Measurements from ENCODE around the gene SDK2.

The SDK2 gene

DNA sequence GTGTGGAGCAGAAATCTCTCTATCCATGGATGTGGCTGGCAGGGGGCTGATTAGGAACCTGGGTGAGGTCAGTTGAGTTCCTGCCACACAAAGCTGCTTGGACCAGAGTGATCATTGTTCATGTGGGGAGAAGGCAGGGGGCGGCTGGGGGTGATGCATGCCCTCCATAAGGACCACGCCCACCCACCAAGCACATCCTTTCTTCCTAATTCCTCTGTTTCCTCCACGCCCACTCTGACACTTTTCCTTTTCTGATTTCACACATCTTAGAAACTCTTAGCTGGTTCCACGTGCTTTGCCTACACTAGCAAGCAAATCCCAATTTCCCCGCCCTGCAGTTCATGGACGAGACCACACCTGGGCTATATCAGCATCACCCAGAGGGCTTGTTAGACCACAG lies 108.5 kb downstream of the SDK2 start:
- no peak for DNase-seq (ENCODE audit: low spot score)

- DNase-seq (ENCODE audit: low spot score): no peak
Measured at GRCh38 chr17:73534209-73534909, 109.9 kb downstream of the SDK2 start.

DNA sequence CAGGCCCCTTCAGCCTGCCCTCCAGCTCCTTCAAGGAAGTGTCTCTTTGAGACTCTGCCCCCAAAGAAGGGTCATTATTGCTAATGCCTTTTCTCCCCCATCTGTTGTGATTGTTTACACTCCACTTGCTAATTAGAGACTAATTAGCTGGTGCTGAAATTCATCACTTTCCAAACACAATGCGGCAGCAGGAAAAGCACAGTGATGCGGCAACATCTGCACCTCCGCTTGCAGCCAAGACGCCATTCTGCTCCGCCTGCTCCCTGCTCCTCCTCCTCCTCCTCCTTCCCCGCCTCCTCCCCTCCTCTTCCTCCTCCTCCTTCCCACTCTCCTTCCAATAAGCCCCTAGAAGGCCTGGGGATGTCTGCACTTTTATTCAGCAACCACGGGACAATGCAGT lies 110.5 kb downstream of the SDK2 start:
- no peak for DNase-seq (ENCODE audit: low spot score)

- DNase-seq (ENCODE audit: low spot score): no peak
Measured at GRCh38 chr17:73533127-73533526, 111.1 kb downstream of the SDK2 start.

- DNase-seq (ENCODE audit: low spot score): no peak
Measured at GRCh38 chr17:73532421-73532901, 111.8 kb downstream of the SDK2 start.

- no peak for DNase-seq (ENCODE audit: low spot score)
Measured at GRCh38 chr17:73531158-73531557, 113.1 kb downstream of the SDK2 start.

- no peak for DNase-seq (ENCODE audit: low spot score)
Measured at GRCh38 chr17:73528679-73529078, 115.6 kb downstream of the SDK2 start.

GRCh38 chr17:73526952-73527351 lies 117.3 kb downstream of the SDK2 start:
- no peak for DNase-seq (ENCODE audit: low spot score)

GRCh38 chr17:73524941-73525679 lies 119.1 kb downstream of the SDK2 start:
- no peak for DNase-seq (ENCODE audit: low spot score)

DNA sequence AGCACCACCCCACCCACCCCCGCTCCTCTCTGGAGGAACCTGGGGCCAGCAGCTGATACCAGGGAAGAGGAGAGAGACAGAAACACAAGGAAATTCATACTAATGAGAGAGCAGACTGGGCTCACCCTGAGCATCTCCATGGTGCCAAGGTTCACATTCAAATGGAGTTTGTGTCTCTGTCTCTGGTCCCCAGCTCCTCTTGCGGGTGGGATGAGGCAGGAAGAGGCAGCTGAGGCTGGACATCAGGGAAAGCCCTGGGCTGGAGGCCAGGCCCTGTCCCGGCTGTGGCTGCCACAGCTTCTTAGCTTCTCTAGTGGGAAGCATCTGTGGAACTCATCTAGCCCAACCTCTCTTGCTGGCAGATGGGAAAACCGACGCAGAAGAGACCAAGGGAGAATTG lies 121.5 kb downstream of the SDK2 start:
- no peak for DNase-seq (ENCODE audit: low spot score)

- no peak for DNase-seq (ENCODE audit: low spot score)
Measured at GRCh38 chr17:73522107-73522506, 122.1 kb downstream of the SDK2 start.

- no peak for DNase-seq (ENCODE audit: low spot score)
Measured at GRCh38 chr17:73521376-73521775, 122.9 kb downstream of the SDK2 start.

GRCh38 chr17:73520369-73520761 lies 123.9 kb downstream of the SDK2 start:
- no peak for DNase-seq (ENCODE audit: low spot score)

DNA sequence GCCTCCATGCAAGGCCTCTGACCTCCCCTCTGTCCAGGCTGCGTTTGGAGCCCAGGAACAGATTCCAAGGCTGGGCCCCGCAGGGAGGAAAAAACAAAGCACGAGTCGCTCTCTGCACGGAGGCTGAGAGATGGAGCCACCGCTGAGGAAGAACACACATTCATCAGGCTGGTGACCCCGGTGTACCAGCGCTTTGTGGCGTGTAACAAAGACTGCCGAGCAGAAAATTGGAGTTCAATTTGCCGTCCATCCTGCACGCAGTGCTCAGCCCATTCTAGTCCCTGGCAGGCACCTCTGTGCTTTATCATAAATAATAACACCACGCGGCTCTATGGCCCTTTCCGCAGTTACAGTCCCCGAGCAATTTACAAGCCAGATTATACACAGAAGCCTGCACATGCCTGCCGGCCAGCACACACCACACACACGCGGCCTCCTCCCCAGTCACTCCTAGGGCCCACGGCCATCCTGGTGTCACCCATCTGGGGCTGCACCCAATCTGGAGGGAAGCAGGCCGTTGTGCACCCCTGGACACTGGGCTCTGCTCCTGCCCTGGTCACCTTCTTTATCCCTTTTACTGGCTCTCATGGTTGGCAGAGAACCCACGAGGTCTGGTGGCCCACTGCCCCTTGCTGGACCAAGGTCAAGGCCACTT lies 124.4 kb downstream of the SDK2 start:
- no peak for DNase-seq (ENCODE audit: low spot score)

DNA sequence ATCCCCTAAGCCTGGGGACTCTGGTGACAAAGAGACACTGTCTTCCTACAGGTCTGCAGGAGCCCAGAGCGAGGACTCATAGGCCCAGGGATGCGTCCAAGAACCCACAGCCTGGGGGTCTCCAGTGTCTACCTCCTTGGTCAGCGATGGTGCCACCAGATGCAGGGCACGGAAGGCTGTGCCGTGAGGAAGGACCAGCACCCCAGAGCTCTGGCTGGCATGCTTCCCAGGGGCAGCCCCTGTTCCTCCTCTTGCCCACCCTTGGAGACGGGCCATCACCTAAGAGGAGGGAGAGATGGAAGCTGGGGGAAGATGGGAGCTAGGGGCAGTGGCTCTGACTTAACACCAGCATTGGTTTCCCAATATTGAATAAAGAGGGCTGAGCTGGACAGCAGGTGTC lies 125.2 kb downstream of the SDK2 start:
- DNase-seq (ENCODE audit: low spot score): no peak

DNA sequence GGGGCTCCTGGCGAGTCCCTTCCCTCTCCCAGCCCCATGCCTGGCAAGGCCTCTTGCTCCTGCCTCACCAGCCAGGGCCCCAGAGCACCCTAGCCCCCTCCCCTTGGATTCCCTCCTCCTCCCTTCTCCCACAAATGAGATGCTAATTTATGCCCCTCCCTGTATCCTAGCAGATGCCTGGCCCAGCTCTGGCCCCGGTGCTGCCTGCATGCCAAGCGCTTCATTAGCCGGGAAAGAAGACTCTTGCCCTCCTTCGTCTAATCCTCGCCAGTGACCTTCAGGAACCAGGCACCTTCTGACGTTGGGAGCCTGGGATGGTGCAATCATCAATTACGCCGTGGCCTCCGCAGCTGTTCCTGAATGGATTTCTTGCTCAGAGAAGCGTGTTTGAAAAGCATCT lies 127.8 kb downstream of the SDK2 start:
- DNase-seq (ENCODE audit: low spot score): no peak

DNA sequence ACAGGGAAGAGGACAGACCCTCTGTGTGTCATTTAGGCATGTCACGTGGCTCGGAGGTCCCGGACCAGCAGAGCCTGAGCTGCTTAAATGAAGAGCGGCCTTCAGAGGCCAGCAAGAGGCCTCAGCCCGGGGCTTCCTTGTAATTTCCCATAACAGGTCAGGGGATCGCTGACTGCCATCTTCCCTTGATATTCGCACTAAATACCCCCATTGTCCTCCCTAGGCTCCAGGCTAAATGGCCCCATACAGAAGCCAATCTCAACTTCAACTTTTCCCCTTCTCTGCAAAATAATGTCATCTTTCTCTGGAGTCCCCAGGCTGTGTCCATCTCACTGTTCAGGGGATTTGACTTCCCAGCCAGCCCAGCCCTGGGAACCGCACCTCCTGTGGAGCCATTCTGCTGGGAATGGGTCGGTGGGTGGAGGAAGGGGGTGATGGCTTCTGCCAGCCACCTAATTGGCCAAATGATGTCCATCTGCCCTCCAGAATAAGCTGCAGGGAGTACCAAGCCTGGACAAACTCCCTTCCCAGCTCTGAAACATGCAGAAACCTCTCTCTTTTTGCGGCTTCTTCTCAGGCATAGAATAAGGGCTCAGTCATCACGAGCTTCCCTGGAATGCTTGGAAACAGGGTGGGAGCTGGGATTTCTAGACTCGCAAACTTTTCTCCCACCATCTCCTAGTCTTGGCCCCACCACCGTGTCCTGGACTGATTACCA lies 129.9 kb downstream of the SDK2 start:
- no peak for DNase-seq (ENCODE audit: low spot score)

DNA sequence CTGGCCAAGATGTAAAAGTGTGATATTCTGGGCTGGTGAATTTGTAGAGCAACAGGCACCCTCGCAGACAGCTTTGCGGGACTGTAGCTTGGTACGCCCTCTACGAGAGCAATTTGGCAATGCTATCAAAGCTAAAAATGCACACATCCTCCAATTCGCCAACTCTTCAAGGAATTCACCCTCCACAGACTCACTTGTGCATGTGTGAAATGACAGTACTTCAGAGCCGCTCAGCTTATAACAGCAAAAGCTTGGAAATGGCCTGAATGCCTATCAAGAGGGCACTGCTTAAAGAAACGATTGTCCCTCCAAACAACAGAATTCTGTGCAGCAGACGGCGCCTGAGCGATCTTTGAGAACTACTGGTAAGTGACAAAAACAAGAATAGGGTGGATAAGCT lies 130.8 kb downstream of the SDK2 start:
- DNase-seq (ENCODE audit: low spot score): no peak

- DNase-seq (ENCODE audit: low spot score): no peak
Measured at GRCh38 chr17:73511719-73512115, 132.5 kb downstream of the SDK2 start.

DNA sequence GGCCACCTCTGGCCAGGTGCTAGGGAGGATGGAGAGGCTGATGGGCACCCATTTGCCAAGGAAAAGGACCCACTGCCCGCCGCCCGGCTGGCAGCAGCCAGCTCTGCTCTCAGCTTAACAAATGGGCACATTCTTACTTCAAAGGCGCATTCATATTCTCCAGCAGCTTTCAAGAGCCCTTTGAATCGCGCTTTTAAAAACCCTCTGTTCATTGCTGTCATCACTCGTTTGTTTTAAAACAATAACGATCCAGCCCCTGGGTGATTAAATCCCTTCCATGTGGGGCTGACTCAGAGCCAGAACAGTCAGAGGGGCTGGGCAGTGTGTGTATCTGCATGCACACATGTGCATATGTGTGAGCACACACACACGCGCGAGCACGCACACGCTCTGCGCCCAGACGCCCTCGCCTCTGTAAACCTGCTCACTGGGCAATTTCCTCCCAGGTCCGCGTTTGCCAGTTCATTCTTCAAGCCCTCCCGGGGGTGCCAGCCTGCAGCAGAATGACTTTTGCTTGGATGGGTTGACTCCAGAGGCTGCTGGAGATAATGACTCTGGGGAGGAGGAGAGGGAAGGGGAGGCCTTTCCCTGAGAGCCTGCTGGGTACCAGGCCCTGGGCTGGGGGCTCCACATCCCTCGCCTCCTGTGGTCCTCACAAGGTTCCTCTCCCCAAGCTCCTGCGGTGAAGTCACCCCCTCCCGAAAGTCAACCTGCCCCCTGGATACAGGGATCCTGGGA lies 133.1 kb downstream of the SDK2 start:
- no peak for DNase-seq (ENCODE audit: low spot score)

DNA sequence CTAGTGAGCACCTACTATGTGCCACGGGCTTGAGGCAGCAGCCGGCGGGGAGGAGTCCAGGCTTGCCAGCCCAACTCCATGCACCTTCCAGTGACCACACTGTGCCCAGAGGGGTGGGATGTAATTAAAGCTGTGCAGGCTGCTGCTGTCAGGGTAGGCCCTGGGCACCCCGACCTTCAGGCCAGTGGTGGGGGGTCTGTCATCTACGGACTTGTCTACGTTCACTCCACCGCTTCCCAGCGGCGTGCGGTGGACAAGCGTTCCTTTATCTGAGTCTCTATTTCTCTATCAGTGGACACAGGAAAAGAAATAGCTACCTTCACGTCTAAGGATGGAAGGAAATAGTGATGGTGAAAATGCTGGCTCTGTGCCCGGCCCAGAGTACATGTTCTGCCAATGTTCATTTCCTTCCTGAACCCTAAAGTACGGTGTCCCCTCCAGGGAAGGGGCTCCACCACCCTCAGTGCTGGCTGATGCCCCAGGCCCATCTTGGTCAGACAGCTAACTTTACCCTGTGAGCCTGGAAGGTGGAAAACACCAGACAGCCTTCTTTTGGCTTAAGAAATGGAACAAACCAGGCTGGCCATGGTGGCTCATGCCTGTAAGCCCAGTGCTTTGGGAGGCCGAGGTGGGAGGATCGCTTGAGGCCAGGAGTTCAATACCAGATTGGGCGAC lies 135.2 kb downstream of the SDK2 start:
- DNase-seq (ENCODE audit: low spot score): no peak
